GM12872 (cell line): Measurements from ENCODE around the gene TEX48.

ENCODE experiments used
- CTCF ChIP-seq: IDR thresholded peaks from 3 replicates; pipeline ENCODE4 v1.5.1; 2011; ENCODE audit warnings: low read depth, mild to moderate bottlenecking, low read length, moderate library complexity; ENCODE audit not compliant: insufficient read depth

TEX48 gene

GRCh38 chr9:114722081-114722621, 40.2 kb upstream of the TEX48 start:
- TF ChIP-seq CTCF = no peak

GRCh38 chr9:114721491-114722079, 39.6 kb upstream of the TEX48 start:
- TF ChIP-seq CTCF = no peak

- no peak for TF ChIP-seq CTCF
Measured at GRCh38 chr9:114720086-114720676, 38.2 kb upstream of the TEX48 start.

GRCh38 chr9:114719290-114719689, 37.3 kb upstream of the TEX48 start:
- no peak for TF ChIP-seq CTCF

GRCh38 chr9:114718801-114719221, 36.8 kb upstream of the TEX48 start:
- TF ChIP-seq CTCF = no peak

GRCh38 chr9:114717908-114718486, 36.0 kb upstream of the TEX48 start:
- no peak for TF ChIP-seq CTCF

GRCh38 chr9:114709636-114710035, 27.6 kb upstream of the TEX48 start:
- TF ChIP-seq CTCF = no peak
